Bronchial epithelial cell (primary cell): Measurements from ENCODE around the gene CST7. TPM values are rescaled to one million over a fixed set of nuclear protein-coding genes. Genes with fewer than 3 reads are reported as not detected.

Experiments used
- DNase-seq: peaks from one replicate; pipeline ENCODE4 v3.0.0-alpha.2; 2010; ENCODE audit warnings: low read depth
- FAIRE-seq: peaks from 2 replicates; lab custom pipeline; 2011; peaks lifted over from hg19 to GRCh38; lab: Jason Lieb, UNC
- H3K27me3 ChIP-seq: 2 replicates; pipeline ENCODE4 v1.5.1; 2011; ENCODE audit warnings: low read length; ENCODE audit not compliant: control insufficient read depth, insufficient read depth
- H3K36me3 ChIP-seq: 2 replicates; pipeline ENCODE4 v1.5.1; 2011; ENCODE audit warnings: low read length; ENCODE audit not compliant: control insufficient read depth, insufficient read depth
- H3K4me3 ChIP-seq: 2 replicates; pipeline ENCODE4 v1.5.1; 2011; ENCODE audit warnings: mild to moderate bottlenecking, low read depth, low read length, control low read depth
- CTCF ChIP-seq: IDR thresholded peaks from 2 replicates; pipeline ENCODE4 v1.5.1; 2011; ENCODE audit warnings: mild to moderate bottlenecking, moderate library complexity, low read length, control low read depth, inconsistent platforms; ENCODE audit not compliant: insufficient read depth, severe bottlenecking
- total RNA-seq: library from RNA; depleted of rRNA; stranded (reverse); fragments of >200 nt; gene quantifications from 2 replicates; pipeline ENCODE4 v1.2.1, GENCODE V29; 2014

CST7 gene
- total RNA-seq, 1 donor from 2014 or later, result not detected

DNA sequence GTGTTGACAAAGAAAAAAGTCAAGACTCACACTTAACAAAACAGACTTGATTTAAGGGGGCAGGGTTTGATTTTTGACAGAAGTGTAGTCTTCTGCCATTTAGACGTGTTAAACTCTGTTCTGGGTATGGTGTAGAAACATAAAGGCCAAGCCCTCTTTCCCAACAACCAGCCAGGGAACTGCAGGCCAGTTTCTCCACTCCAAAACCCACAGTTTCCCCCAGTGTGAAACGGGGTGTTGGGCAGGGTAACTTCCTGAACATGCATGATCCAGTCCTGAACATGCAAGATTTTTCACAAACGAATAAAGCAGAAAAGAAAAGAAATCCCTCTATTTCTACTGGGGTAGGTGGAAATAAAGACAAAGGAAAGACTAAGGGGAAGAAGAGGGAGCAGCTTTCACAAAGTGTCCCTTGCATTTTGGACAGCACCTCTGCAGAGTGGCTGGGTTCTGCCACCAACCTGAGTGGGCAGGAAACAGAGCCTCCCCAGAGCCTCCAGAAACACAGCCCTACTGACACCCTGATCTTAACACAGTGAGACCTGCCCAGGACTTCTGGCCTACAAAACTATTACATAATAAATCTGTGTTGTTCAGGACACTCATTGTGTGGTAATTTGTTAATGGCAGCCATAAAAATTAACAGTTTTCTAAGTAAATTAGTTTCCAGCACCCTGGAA lies 36.0 kb downstream of the CST7 start:
- no peak for TF ChIP-seq CTCF
- no peak for FAIRE-seq
- no peaks in the 10 kb centered on the region for H3K27me3 ChIP-seq
- H3K36me3 ChIP-seq, result peaks cover 11% of the 10 kb centered on the region
- no peak for DNase-seq
- H3K4me3 ChIP-seq, result no peak overlapping the region

DNA sequence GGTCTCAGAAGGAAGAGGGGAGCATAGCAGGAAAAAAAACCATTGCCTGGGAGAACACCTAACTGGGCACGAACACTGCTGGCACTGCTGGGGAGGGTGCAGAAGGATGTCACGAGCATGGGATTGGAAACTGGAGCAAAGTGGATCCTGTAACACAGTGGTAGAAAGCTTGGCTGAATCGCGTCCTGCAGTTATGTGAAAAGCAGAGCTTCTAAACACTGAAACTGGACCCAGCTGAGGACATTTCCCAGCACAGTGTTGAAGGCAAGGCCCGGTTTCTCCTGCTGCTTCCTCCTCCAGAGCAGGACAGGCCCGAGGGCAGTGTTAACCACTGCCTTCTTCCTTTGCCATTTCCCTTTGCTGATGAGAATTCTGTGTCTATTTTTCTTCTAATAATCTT lies 36.7 kb downstream of the CST7 start:
- FAIRE-seq, result no peak
- Histone ChIP-seq H3K4me3 (no peak overlapping the region), H3K27me3 (no peaks in the 10 kb centered on the region), H3K36me3 (peaks cover 9% of the 10 kb centered on the region)
- no peak for DNase-seq
- TF ChIP-seq CTCF, result no peak

DNA sequence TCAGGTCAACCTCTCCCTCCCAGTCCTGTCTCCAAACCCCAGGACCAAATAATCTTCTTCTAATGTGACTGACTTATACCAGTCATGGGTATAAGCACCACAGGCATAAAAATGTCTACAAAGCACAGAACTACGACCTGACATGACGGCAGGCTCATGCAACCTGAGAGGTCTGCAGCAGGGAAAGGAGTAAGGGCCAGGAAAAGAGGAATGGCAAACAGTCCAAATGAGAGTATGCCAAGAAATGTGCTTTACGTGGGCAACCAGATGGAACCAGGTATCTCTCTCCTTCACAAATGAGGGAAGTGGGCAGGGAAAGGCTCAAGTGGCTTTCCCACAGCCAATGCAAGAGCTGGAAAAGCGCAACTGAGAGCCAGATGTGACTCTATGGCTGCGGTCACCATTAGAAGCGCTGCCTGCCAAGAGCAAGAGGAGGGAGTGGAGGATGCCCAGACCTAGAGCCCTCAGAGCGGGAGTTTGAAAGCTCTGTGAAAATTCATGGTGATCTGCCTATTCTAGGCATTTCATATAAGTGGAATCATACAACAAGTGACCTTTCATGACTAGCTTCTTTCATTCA lies 37.5 kb downstream of the CST7 start:
- peak; percentile 18 for FAIRE-seq
- no peak for TF ChIP-seq CTCF
- no peak for DNase-seq
- Histone ChIP-seq H3K4me3 (no peak overlapping the region), H3K36me3 (peaks cover 9% of the 10 kb centered on the region), H3K27me3 (no peaks in the 10 kb centered on the region)

DNA sequence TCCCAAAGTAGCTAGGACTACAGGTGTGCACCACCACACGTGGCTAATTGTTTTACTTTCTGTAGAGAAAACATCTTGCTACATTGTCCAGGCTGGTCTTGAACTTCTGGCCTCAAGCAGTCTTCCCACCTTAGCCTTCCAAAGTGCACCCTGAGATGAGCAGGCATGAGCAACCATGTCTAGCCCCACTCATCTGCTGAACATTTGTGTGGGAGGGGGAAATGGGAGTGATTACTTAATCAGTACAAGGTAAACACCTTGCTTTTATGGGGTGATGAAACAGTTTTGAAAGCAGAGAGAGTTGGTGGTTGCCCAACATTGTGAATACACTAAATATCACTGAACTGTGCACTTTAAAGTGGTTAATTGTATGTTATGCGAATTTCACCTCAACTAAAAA lies 38.2 kb downstream of the CST7 start:
- FAIRE-seq, result no peak
- Histone ChIP-seq H3K27me3 (no peaks in the 10 kb centered on the region), H3K36me3 (peaks cover 5% of the 10 kb centered on the region), H3K4me3 (no peak overlapping the region)
- DNase-seq, result peak; percentile 83
- no peak for TF ChIP-seq CTCF

DNA sequence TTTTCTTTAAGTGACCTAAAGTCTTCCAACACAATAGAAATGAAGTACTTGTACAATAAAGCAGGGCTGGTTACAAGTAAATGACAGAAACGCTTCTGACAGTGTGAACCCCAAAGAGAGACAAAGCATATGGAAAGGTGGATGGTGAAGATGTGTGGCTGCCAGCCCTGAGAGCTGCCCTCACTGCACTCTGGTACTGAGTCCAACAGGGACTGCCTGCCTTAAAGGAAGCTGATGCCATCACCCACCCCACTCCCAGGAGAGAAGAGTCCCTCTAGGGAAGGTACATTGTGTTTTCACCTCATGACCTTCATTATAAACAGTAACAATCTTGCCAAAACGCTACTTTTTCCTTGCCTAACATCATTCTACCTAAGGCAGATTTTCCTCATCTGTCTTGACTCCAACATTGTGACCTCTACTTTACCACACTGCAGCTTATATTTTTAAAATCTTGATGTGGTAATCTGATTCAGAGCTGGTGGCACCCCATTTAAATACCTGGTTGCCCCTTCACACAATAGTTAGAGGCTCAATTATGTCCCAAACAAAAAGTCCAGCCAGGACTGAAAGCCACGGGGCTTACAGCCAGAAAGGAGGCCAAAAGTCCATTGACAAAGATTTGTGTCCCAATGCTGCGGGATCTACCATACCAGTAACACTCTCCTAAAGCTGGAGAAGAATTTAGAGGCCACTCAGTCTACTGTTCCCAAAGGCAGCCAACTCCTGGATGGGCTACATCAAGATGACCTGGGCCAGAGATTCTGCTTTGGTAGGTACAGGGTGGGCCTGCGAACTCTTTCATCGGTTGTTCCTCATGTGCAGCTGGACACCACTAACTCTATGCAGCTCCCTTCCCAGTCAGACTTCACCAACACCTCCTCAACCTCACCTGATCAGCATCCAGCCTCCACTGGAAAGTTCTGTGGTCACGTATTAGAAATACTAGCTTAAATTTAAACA lies 39.1 kb downstream of the CST7 start:
- no peak for TF ChIP-seq CTCF
- no peak overlapping the region for H3K4me3 ChIP-seq
- no peak for DNase-seq
- no peaks in the 10 kb centered on the region for H3K27me3 ChIP-seq
- FAIRE-seq, result no peak
- H3K36me3 ChIP-seq, result peaks cover 4% of the 10 kb centered on the region
